NCI-H1694 treated with DMSO at 0.1 percent for 48 hours (cell line): Measurements from ENCODE around the gene TRPM8.

Experiments used
- DNase-seq: peaks from one replicate; lab custom pipeline; 2025; lab: John Stamatoyannopoulos, UW

Gene TRPM8

DNA sequence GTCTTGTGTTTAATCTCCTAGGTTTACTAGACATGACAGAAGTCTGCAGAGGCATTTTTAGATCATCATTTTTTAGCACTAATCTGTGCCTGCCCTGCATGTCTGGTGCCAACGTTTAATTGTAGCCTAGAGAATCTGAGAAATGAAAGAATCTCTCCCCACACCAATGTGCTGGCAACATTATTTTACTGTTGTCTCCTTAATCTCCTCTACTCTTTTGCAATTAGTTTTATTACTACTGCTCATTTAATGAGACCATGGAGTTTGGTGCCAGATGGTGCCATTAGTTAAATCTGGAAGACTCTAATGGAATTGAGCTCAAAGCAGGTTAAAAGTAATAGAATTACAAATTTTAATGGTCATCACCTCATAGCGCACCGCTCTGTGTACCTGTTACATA is 129.3 kb downstream of the TRPM8 start:
- no peak for DNase-seq

GRCh38 chr2:234047361-234047760 is 130.2 kb downstream of the TRPM8 start:
- DNase-seq = no peak

DNA sequence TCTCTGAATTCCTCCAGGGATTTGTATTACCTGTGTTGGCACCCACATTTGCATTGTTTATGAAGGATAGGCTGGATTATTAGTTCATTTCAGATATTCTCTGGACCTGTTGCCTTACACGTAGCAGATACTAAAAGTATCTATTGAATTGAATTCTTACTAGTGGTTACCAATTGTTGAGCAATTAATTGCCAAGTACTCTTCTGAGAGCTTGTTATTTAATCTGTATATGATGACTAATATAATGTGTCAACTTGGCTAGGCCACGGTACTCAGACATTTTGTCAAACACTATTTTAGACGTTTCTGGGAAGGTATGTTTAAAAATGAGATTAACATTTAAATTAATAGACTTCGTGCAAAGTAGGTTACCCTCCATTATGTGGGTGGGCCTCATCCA is 130.9 kb downstream of the TRPM8 start:
- DNase-seq = no peak

- DNase-seq = no peak
Observed at GRCh38 chr2:234050455-234051135, 133.4 kb downstream of the TRPM8 start, which contains the start of gene SPP2. Gene SPP2 (plus strand): TSS chr2:234050702. CDS start chr2:234050787, 85 bp downstream.

- no peak for DNase-seq
Observed at GRCh38 chr2:234051374-234052070, 134.3 kb downstream of the TRPM8 start.

GRCh38 chr2:234058881-234059280 is 141.7 kb downstream of the TRPM8 start:
- DNase-seq = no peak

GRCh38 chr2:234060236-234060635 is 143.1 kb downstream of the TRPM8 start:
- no peak for DNase-seq

- DNase-seq = no peak
Observed at GRCh38 chr2:234061624-234062257, 144.6 kb downstream of the TRPM8 start.

DNA sequence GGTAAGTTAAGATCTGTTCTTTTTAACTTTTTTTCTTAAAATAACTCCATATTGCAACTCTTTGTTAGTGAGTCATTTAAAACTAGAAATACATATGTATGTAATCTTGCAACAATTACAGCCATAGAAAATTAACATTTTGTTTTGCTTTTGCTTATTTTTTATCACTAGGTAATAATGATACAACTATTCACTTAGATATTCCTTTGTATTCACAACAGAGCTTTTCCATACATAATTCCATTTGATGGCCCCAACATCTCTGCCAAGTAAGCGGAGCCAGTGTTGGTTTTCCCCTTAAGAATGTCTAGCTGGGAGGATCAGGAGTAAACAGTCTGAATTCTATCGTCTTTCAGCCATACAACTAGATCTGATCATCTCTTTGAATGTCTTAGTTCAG is 149.4 kb downstream of the TRPM8 start:
- DNase-seq = no peak
